HG03175 (cell line): ENCODE measurements around the gene FNDC5.

Experiments
- ATAC-seq: cut with Tn5 transposase; IDR thresholded peaks from one replicate; pipeline ENCODE4 v1.9.1; 2021; ENCODE audit warnings: mild to moderate bottlenecking, moderate library complexity; ENCODE audit not compliant: unreplicated experiment

Gene FNDC5

GRCh38 chr1:32867151-32867550 lies 3.6 kb downstream of the FNDC5 start:
- no peak for ATAC-seq

GRCh38 chr1:32865639-32866405 lies 4.9 kb downstream of the FNDC5 start:
- no peak for ATAC-seq

- ATAC-seq: no peak
Observed at GRCh38 chr1:32864375-32865019, 6.2 kb downstream of the FNDC5 start.

- no peak for ATAC-seq
Observed at GRCh38 chr1:32863881-32864245, 6.8 kb downstream of the FNDC5 start.

- no peak for ATAC-seq
Observed at GRCh38 chr1:32863218-32863880, 7.4 kb downstream of the FNDC5 start.

GRCh38 chr1:32861904-32862695 lies 8.6 kb downstream of the FNDC5 start:
- ATAC-seq: no peak

GRCh38 chr1:32860566-32860965 lies 10.1 kb downstream of the FNDC5 start:
- ATAC-seq: no peak

- ATAC-seq: no peak
Observed at GRCh38 chr1:32859915-32860314, 10.8 kb downstream of the FNDC5 start.

GRCh38 chr1:32858791-32859190 lies 11.9 kb downstream of the FNDC5 start:
- no peak for ATAC-seq

GRCh38 chr1:32858136-32858535 lies 12.6 kb downstream of the FNDC5 start:
- no peak for ATAC-seq

- no peak for ATAC-seq
Observed at GRCh38 chr1:32855861-32856617, 14.7 kb downstream of the FNDC5 start.

GRCh38 chr1:32848354-32849063 lies 22.2 kb downstream of the FNDC5 start:
- no peak for ATAC-seq

- no peak for ATAC-seq
Observed at GRCh38 chr1:32831878-32832277, 38.8 kb downstream of the FNDC5 start.

GRCh38 chr1:32830092-32830852 lies 40.4 kb downstream of the FNDC5 start:
- ATAC-seq: no peak

- no peak for ATAC-seq
Observed at GRCh38 chr1:32828341-32828740, 42.4 kb downstream of the FNDC5 start.

GRCh38 chr1:32825181-32825580 lies 45.5 kb downstream of the FNDC5 start:
- no peak for ATAC-seq

- peak; percentile 31 for ATAC-seq
Observed at GRCh38 chr1:32818804-32819541, 51.7 kb downstream of the FNDC5 start.
